Neural progenitor cell (in vitro differentiated cells): Measurements from ENCODE around the gene SRPK3. TPM values are rescaled to one million over a fixed set of nuclear protein-coding genes. Genes with fewer than 3 reads are reported as not detected.
A peak's percentile ranks its signal among the peaks of the same experiment; 100 is the strongest.
"Not testable (repeated sequence)": the region's sequence is repeated elsewhere in the genome, so short reads cannot be mapped to it uniquely, and the experiment has no call there.

ENCODE experiments used
- DNase-seq: peaks from one replicate; pipeline ENCODE4 v3.0.0-alpha.2; 2016; ENCODE audit warnings: low spot score
- H2AFZ ChIP-seq: fragments of 200-600 bp; sonication (generic); replicated peaks from 2 replicates; pipeline ENCODE4 v1.6.1; 2016; ENCODE audit warnings: antibody characterized with exemption
- H3F3A ChIP-seq: fragments of 200-600 bp; sonication (generic); 2 replicates; pipeline ENCODE4 v1.6.1; 2016; ENCODE audit warnings: antibody characterized with exemption, low read depth
- H3K27ac ChIP-seq: fragments of 200-600 bp; sonication (generic); 2 replicates; pipeline ENCODE4 v1.5.1; 2016; ENCODE audit warnings: mild to moderate bottlenecking
- H3K27me3 ChIP-seq: fragments of 200-600 bp; sonication (generic); 2 replicates; pipeline ENCODE4 v1.6.1; 2016; ENCODE audit warnings: mild to moderate bottlenecking, moderate library complexity
- H3K36me3 ChIP-seq: fragments of 200-600 bp; sonication (generic); 2 replicates; pipeline ENCODE4 v1.5.1; 2016
- H3K4me1 ChIP-seq: fragments of 200-600 bp; sonication (generic); 2 replicates; pipeline ENCODE4 v1.6.1; 2016; ENCODE audit warnings: mixed run types
- H3K4me2 ChIP-seq: fragments of 200-600 bp; sonication (generic); 2 replicates; pipeline ENCODE4 v1.6.1; 2016
- H3K4me3 ChIP-seq: fragments of 200-600 bp; sonication (generic); 2 replicates; pipeline ENCODE4 v1.5.1; 2016
- H3K79me2 ChIP-seq: fragments of 200-600 bp; sonication (generic); 2 replicates; pipeline ENCODE4 v1.6.1; 2016; ENCODE audit warnings: low read depth
- H3K9ac ChIP-seq: fragments of 200-600 bp; sonication (generic); 2 replicates; pipeline ENCODE4 v1.6.1; 2016
- H3K9me3 ChIP-seq: fragments of 200-600 bp; sonication (generic); 2 replicates; pipeline ENCODE4 v1.5.1; 2016; ENCODE audit warnings: low read depth
- H4K20me1 ChIP-seq: fragments of 200-600 bp; sonication (generic); 2 replicates; pipeline ENCODE4 v1.6.1; 2016; ENCODE audit warnings: low read depth
- H3K27ac Mint-ChIP-seq: 3 replicates; pipeline ENCODE4 v1.8.0; 2021; ENCODE audit warnings: mixed read lengths
- H3K27me3 Mint-ChIP-seq: 2 replicates; pipeline ENCODE4 v1.8.0; 2022; ENCODE audit warnings: low read depth, mild to moderate bottlenecking, inconsistent platforms, moderate library complexity, mixed read lengths; ENCODE audit not compliant: insufficient read depth
- H3K36me3 Mint-ChIP-seq: 3 replicates; pipeline ENCODE4 v1.8.0; 2021; ENCODE audit warnings: mixed read lengths
- H3K4me1 Mint-ChIP-seq: 3 replicates; pipeline ENCODE4 v1.8.0; 2021; ENCODE audit warnings: mixed read lengths
- H3K4me3 Mint-ChIP-seq: 3 replicates; pipeline ENCODE4 v1.8.0; 2021; ENCODE audit warnings: mild to moderate bottlenecking, moderate library complexity, mixed read lengths
- H3K9me3 Mint-ChIP-seq: 3 replicates; pipeline ENCODE4 v1.8.0; 2020; ENCODE audit warnings: mixed read lengths
- EZH2 ChIP-seq: fragments of 200-600 bp; sonication (generic); IDR thresholded peaks from 2 replicates; pipeline ENCODE4 v1.6.1; 2017; ENCODE audit warnings: antibody characterized with exemption, mild to moderate bottlenecking, moderate library complexity
- EZH2phosphoT487 ChIP-seq: fragments of 200-600 bp; sonication (generic); IDR thresholded peaks from 2 replicates; pipeline ENCODE4 v1.6.1; 2017; ENCODE audit warnings: antibody characterized with exemption
- total RNA-seq: library from RNA; depleted of rRNA; stranded (reverse); fragments of >200 nt; gene quantifications from 2 replicates; pipeline ENCODE4 v1.2.3, GENCODE V29; 2015; ENCODE audit warnings: low replicate concordance
- TF ChIP-seq, protein P1 (sequence below): fragments of 200-600 bp; sonication (generic); IDR thresholded peaks from 2 replicates; pipeline ENCODE4 v1.5.1; 2017; ENCODE audit warnings: antibody characterized with exemption, mild to moderate bottlenecking

Gene SRPK3
- total RNA-seq, 1 donor from 2014 or later, result not detected

GRCh38 chrX:153744210-153745066 is 36.4 kb upstream of the SRPK3 start:
- no peak overlapping the region for H3K27ac Mint-ChIP-seq
- H3K4me3 ChIP-seq, result peak overlapping the region; percentile 40

DNA sequence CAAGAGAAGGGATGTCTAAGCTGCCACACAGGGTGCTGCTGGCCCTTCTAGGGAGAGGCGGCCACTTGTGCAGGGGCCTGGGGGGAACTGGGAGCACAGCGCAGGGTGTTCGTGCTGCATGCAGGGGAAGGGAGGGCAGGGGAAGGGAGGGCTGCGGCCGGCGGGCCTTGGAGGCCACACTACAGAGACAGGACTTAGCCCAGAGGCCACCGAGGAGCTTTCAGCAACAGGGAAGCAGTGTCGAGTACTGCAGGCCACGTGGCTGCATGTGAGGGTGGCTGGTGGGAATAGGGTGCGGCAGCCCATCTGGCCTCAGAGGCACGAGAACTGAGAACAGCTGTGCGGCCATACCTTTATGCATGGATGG is 35.8 kb upstream of the SRPK3 start:
- not testable (repeated sequence) for H3K79me2 ChIP-seq, H3K9ac ChIP-seq, H4K20me1 ChIP-seq, H3K27me3 ChIP-seq, H3K4me1 Mint-ChIP-seq, H3K9me3 ChIP-seq, DNase-seq, H3K27ac ChIP-seq, H3K4me1 ChIP-seq, H3F3A ChIP-seq, H3K4me2 ChIP-seq, H3K27ac Mint-ChIP-seq, H3K36me3 ChIP-seq, H3K4me3 Mint-ChIP-seq, H3K36me3 Mint-ChIP-seq, H3K27me3 Mint-ChIP-seq
- H3K9me3 Mint-ChIP-seq, result peaks cover 19% of the 10 kb centered on the region
- Histone ChIP-seq H3K4me3 (peak overlapping the region; percentile 40), H2AFZ (peak overlapping the region; percentile 31)

More at GRCh38 chrX:153744210-153745066, 36.4 kb upstream of the SRPK3 start:
- DNase-seq, result peak; percentile 59
- no peak for TF ChIP-seq EZH2
- TF ChIP-seq, protein P1, sequence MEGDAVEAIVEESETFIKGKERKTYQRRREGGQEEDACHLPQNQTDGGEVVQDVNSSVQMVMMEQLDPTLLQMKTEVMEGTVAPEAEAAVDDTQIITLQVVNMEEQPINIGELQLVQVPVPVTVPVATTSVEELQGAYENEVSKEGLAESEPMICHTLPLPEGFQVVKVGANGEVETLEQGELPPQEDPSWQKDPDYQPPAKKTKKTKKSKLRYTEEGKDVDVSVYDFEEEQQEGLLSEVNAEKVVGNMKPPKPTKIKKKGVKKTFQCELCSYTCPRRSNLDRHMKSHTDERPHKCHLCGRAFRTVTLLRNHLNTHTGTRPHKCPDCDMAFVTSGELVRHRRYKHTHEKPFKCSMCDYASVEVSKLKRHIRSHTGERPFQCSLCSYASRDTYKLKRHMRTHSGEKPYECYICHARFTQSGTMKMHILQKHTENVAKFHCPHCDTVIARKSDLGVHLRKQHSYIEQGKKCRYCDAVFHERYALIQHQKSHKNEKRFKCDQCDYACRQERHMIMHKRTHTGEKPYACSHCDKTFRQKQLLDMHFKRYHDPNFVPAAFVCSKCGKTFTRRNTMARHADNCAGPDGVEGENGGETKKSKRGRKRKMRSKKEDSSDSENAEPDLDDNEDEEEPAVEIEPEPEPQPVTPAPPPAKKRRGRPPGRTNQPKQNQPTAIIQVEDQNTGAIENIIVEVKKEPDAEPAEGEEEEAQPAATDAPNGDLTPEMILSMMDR, result peak; percentile 56
- no peaks in the 10 kb centered on the region for H3K36me3 ChIP-seq
- no peaks in the 10 kb centered on the region for H3K27me3 ChIP-seq
- H3F3A ChIP-seq, result no peaks in the 10 kb centered on the region
- H3K79me2 ChIP-seq, result no peaks in the 10 kb centered on the region
- H4K20me1 ChIP-seq, result no peaks in the 10 kb centered on the region
- H3K36me3 Mint-ChIP-seq, result no peaks in the 10 kb centered on the region
- peak overlapping the region; percentile 31 for H2AFZ ChIP-seq
- H3K4me3 Mint-ChIP-seq, result no peak overlapping the region
- H3K4me1 ChIP-seq, result no peaks in the 10 kb centered on the region
- peaks cover 13% of the 10 kb centered on the region for H3K9me3 Mint-ChIP-seq
- H3K9me3 ChIP-seq, result no peaks in the 10 kb centered on the region
- no peak overlapping the region for H3K9ac ChIP-seq
- H3K4me1 Mint-ChIP-seq, result peaks cover 8% of the 10 kb centered on the region
- peak overlapping the region; percentile 73 for H3K4me2 ChIP-seq
- H3K27ac ChIP-seq, result no peak overlapping the region
- peaks cover 2% of the 10 kb centered on the region for H3K27me3 Mint-ChIP-seq

DNA sequence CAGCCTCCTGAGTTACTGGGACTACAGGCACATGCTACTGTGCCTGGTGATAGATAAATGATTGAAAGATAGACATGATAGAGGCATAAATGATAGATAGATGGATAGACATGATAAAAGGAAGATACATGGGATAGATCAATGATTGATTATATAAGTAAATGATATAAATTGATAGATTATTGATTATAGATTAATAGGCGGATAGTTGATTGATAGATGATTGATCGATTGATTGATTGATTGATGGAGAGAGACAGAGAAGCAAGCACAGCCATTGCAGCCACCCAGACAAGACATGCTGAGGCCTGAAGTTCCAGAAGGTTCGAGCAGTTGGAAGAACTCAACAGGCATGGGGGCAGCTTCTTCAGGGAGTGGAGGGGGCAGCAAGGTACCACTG is 34.5 kb upstream of the SRPK3 start:
- Histone ChIP-seq H2AFZ (no peak overlapping the region), H3K4me1 (no peaks in the 10 kb centered on the region), H4K20me1 (no peaks in the 10 kb centered on the region), H3F3A (no peaks in the 10 kb centered on the region), H3K4me2 (no peak overlapping the region), H3K27me3 (no peaks in the 10 kb centered on the region), H3K27ac (no peak overlapping the region), H3K36me3 (no peaks in the 10 kb centered on the region), H3K4me3 (no peak overlapping the region), H3K9ac (no peak overlapping the region), H3K9me3 (no peaks in the 10 kb centered on the region), H3K79me2 (no peaks in the 10 kb centered on the region)
- H3K27me3 Mint-ChIP-seq, result peaks cover 2% of the 10 kb centered on the region
- peaks cover 21% of the 10 kb centered on the region for H3K9me3 Mint-ChIP-seq
- peaks cover 5% of the 10 kb centered on the region for H3K4me1 Mint-ChIP-seq
- no peak for TF ChIP-seq EZH2
- TF ChIP-seq EZH2phosphoT487, result no peak
- TF ChIP-seq, protein P1, result no peak
- no peak overlapping the region for H3K27ac Mint-ChIP-seq
- DNase-seq, result no peak
- no peak overlapping the region for H3K4me3 Mint-ChIP-seq
- no peaks in the 10 kb centered on the region for H3K36me3 Mint-ChIP-seq

- DNase-seq, H2AFZ ChIP-seq, H3K27me3 Mint-ChIP-seq, H3K4me1 Mint-ChIP-seq, H3K36me3 Mint-ChIP-seq, H4K20me1 ChIP-seq, H3K27ac Mint-ChIP-seq, H3K9ac ChIP-seq, H3K36me3 ChIP-seq, H3K4me1 ChIP-seq, H3K27me3 ChIP-seq, H3K9me3 ChIP-seq, H3K4me3 ChIP-seq, H3F3A ChIP-seq, H3K79me2 ChIP-seq, H3K27ac ChIP-seq, H3K4me2 ChIP-seq, H3K4me3 Mint-ChIP-seq: not testable (repeated sequence)
- peaks cover 21% of the 10 kb centered on the region for H3K9me3 Mint-ChIP-seq
Measured at GRCh38 chrX:153746991-153747390, 33.9 kb upstream of the SRPK3 start.

- not testable (repeated sequence) for H3K27ac Mint-ChIP-seq, H3K36me3 Mint-ChIP-seq, H3K4me3 ChIP-seq, H3K4me3 Mint-ChIP-seq, H2AFZ ChIP-seq, DNase-seq, H3K4me2 ChIP-seq, H3K79me2 ChIP-seq, H3K4me1 Mint-ChIP-seq, H3K27me3 Mint-ChIP-seq, H3K4me1 ChIP-seq, H3K9ac ChIP-seq, H4K20me1 ChIP-seq, H3K9me3 ChIP-seq, H3F3A ChIP-seq, H3K27me3 ChIP-seq, H3K36me3 ChIP-seq, H3K27ac ChIP-seq
- H3K9me3 Mint-ChIP-seq, result peaks cover 28% of the 10 kb centered on the region
Measured at GRCh38 chrX:153749017-153749416, 31.8 kb upstream of the SRPK3 start.
